Hepatocyte (in vitro differentiated cells): ENCODE data around the gene WDR38.

Experiments used
- EZH2 ChIP-seq: fragments of 200-600 bp; sonication (generic); IDR thresholded peaks from 2 replicates; pipeline ENCODE4 v1.6.1; 2016; ENCODE audit warnings: antibody characterized with exemption, mild to moderate bottlenecking, borderline replicate concordance
- TF ChIP-seq, protein P1 (sequence below): fragments of 200-600 bp; sonication (generic); IDR thresholded peaks from 2 replicates; pipeline ENCODE4 v1.5.1; 2016; ENCODE audit warnings: antibody characterized with exemption, mild to moderate bottlenecking; ENCODE audit not compliant: poor library complexity

DNA sequence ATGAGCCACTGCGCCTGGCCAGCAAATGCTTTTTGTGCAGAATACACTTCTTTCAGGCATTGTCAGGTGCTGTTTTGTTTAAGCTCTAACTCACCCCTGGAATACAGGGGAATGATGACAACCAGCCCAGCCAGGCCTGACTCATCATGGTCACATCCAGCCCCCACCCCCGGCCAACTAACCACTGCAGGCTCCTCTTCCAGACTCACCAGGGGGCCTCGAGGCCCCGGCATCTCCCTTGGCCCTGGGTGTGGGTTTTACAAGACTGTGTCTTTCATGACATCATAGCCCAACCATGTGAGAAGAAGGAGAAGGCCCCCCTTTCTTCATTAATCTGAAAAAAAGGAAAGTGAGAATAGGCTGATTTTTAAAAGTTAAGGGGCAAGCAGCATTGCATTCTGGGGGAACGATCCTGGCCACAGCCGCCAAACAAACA is 40.8 kb upstream of the WDR38 start:
- TF ChIP-seq EZH2: no peak
- TF ChIP-seq, protein P1, sequence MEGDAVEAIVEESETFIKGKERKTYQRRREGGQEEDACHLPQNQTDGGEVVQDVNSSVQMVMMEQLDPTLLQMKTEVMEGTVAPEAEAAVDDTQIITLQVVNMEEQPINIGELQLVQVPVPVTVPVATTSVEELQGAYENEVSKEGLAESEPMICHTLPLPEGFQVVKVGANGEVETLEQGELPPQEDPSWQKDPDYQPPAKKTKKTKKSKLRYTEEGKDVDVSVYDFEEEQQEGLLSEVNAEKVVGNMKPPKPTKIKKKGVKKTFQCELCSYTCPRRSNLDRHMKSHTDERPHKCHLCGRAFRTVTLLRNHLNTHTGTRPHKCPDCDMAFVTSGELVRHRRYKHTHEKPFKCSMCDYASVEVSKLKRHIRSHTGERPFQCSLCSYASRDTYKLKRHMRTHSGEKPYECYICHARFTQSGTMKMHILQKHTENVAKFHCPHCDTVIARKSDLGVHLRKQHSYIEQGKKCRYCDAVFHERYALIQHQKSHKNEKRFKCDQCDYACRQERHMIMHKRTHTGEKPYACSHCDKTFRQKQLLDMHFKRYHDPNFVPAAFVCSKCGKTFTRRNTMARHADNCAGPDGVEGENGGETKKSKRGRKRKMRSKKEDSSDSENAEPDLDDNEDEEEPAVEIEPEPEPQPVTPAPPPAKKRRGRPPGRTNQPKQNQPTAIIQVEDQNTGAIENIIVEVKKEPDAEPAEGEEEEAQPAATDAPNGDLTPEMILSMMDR: no peak
